ENCODE results near the gene MYH15.

Gene MYH15

DNA sequence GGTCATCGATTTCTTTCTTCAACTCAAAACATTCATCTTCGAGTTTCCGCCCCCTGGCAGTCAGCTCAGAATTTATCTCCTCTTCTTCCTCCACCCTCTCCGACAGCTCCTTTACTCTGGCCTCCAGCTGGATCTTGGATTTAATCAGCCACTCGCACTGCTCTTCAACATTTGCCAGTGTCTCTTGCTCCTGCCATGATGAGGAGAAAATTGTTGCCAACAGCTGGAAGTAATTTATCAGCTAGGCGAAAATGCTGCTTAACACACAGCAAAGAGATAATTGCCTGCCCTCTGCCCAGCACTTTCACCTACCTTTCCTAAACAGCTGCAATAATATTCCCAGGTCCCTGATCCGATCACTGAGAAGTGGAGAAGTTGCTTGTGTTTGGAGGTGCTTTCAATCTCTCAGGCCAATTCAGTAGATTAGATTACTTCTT lies 69.3 kb downstream of the MYH15 start:
- no peak for TF ChIP-seq GATA1 (IDR thresholded peaks at IDR 0.05; ENCODE audit: low read depth, low read length)
- no peak for TF ChIP-seq POLR2A (IDR thresholded peaks at IDR 0.05; ENCODE audit: low read length)
- no peak for DNase-seq

DNA sequence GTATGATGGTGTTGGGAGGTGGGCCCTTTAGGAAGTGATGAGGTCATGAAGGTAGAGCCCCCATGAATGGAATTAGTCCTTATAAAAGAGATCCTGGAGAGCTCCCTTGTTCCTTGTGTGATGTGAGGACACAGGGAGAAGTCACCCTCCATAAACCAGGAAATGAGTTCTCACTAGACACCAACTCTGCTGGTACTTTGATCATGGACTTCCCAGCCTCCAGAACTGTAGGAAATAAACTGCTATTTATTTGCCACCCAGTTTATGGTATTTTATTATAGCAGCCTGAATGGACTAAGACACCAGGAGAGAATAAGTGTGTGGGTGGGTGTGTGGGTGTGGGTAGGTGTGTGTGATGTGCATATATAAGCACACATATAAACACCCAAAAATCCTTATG lies 71.9 kb downstream of the MYH15 start:
- TF ChIP-seq POLR2A (IDR thresholded peaks at IDR 0.05; ENCODE audit: low read length) (no peak), GATA1 (IDR thresholded peaks at IDR 0.05; ENCODE audit: low read depth, low read length) (no peak)
- DNase-seq, result no peak

DNA sequence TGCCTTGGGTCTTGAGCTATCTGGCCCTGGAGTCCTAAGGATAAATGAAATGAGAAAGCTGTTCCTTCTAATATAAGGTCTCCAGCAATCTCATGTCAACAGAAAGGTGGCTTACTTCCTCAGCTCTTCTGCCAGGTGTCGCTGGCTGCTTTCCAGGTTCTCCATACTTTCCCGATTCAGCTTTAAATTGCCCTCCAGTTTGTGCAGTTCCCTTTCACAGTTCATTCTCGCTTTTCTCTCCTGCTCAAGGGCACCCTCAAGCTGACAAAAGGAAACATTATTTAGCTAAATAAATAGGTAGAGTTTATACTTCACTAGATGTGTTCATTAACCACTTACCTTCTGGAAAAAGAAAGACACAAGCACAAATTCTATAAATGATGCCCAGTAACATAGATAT lies 73.0 kb downstream of the MYH15 start:
- TF ChIP-seq POLR2A (IDR thresholded peaks at IDR 0.05; ENCODE audit: low read length) (no peak), GATA1 (IDR thresholded peaks at IDR 0.05; ENCODE audit: low read depth, low read length) (no peak)
- DNase-seq, result no peak

DNA sequence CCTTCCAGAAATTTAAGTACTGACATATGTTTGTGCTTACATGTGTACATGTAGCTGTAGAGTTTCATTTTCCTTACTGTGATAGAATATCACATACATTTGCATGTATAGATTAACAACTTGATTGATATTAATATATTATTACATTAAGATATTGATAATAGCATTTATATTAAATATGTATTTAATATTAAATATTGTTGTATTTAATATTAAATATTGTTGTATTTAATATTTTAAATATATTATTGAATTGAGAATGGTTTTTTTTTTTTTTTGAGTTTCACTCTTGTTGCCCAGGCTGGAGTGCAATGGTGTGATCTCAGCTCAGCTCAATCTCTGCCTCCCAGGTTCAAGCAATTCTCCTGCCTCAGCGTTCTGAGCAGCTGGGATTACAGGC lies 76.5 kb downstream of the MYH15 start:
- no peak for DNase-seq
- TF ChIP-seq GATA1 (IDR thresholded peaks at IDR 0.05; ENCODE audit: low read depth, low read length) (no peak), POLR2A (IDR thresholded peaks at IDR 0.05; ENCODE audit: low read length) (no peak)

DNA sequence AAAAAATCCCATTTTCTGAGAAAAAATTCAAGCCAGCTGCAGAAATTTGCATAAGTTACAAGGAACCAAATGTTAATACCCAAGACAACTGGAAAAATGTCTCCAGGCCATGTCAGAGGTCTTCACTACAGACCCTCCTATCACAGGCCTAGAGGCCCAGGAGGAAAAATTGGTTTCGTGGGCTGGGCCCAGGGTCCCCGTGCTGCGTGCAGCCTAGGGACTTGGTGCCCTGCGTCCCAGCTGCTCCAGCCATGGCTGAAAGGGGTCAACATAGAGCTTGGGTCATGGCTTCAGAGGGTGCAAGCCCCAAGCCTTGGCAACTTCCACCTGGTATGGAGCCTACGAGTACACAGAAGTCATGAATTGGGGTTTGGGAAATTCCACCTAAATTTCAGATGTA lies 78.0 kb downstream of the MYH15 start:
- DNase-seq, result no peak
- TF ChIP-seq GATA1 (IDR thresholded peaks at IDR 0.05; ENCODE audit: low read depth, low read length) (no peak), POLR2A (IDR thresholded peaks at IDR 0.05; ENCODE audit: low read length) (no peak)

DNA sequence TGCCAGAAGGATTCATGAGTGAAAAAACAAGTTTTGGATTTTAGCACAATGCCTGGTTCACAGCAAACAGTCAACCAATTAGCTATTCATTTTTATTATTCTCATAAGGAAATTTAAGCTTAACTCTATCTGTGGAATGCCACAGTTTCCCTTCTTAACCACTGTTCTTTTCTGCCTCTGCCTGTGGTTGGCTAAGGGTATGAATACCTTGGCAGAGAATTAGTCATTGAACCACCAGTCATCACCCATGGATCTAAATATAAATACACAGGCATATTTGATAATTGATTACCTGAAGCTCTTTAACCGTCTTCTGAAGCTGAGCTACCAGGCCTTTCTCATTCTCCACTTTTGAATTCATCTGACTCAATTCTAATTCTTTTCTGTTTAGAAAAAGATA lies 79.9 kb downstream of the MYH15 start:
- no peak for DNase-seq
- no peak for TF ChIP-seq POLR2A (IDR thresholded peaks at IDR 0.05; ENCODE audit: low read length)
- TF ChIP-seq GATA1 (IDR thresholded peaks at IDR 0.05; ENCODE audit: low read depth, low read length), result no peak

DNA sequence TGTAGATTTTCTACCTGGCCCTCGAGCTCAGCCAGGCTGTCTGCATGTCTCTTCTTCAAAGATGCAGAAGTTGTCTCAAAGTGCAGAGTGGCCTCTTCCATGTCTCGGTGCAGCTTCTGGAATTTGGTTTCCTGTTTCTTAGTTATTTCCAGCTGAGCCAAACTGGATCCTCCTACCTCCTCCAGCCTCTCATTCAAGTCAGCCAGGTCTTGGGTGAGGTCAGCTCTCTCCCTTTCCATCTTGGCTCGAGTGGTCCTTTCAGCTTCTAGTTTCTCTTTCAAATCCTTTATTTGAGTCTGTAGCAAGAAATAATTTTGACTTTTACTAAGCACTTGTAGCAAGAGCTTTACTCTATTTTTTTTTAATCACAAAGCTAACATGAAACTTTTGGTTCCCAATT lies 81.8 kb downstream of the MYH15 start:
- DNase-seq, result no peak
- TF ChIP-seq GATA1 (IDR thresholded peaks at IDR 0.05; ENCODE audit: low read depth, low read length), result no peak
- TF ChIP-seq POLR2A (IDR thresholded peaks at IDR 0.05; ENCODE audit: low read length), result no peak

DNA sequence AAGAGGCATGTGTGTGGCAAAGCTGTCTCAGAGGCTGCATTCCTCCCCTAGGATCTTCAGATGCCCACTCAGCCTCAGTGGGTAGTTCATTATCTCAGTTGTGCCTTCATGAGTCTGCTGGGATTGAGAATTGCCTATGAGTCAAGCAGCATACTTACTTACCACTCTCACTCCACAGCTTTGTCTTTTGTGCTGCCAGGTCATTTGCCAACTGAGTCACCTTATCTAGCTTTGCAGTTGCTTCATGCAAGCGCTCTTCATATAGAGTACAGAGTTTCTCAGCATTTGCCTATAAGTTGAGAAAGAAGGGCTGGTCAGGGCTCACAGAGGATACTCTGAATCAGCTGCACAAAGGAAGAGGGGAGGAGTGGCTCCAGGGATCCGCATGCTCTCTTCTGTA lies 89.5 kb downstream of the MYH15 start:
- TF ChIP-seq GATA1 (IDR thresholded peaks at IDR 0.05; ENCODE audit: low read depth, low read length), result no peak
- no peak for TF ChIP-seq POLR2A (IDR thresholded peaks at IDR 0.05; ENCODE audit: low read length)
- DNase-seq, result no peak

DNA sequence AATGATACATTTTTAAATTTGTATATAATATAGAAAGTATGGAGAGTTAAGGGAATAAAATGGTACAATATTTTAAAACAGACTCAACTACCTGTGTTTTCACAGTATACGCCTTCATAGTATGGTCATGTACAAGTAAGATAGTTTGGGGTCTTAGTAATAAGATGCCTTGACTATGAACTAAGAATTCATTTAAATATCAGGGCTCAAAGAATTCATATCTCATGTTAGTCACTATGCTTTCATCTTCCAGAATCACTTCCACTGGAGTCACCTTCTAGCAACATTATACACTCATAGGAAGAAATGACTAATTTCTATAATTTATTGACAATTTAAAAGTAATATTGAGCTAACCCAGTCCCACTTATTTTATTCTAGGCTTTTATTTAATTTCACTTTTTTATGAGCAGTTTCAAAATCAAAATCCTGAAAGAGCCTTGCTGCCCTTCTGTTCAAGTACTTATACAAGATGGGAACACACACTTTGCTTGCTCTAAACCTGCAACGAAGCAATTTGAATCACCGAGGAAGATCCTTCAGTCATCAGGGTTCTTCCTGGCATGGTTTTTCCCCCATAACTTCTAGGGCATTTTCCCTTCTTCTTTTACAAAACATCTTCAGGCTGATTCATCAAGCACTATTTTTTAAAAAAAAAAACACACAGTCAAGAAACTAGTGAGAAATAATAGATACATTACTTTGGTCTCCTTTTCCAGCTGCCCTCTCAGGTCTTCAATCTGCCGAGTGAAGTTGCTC lies 94.1 kb downstream of the MYH15 start:
- TF ChIP-seq GATA1 (IDR thresholded peaks at IDR 0.05; ENCODE audit: low read depth, low read length) (no peak), POLR2A (IDR thresholded peaks at IDR 0.05; ENCODE audit: low read length) (no peak)
- DNase-seq, result no peak

DNA sequence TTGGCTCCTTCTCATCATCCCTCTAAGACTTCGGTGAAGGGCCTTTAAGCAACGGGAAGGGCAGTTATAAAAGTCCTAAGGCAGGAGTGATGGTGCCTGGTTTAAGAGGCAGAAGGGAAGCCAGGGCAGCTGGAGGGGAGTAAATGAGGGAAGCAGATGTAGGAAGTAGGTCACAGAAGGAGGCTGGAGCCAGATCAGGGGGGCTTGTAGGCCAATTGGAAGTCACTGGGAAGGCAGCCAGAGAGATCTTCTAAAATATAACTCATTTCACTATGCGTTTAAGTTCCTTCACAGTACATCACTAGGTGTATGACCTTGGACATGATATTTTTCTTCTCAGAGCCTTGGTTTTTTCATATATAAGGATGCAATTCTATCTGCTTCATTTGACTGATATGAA lies 94.7 kb downstream of the MYH15 start:
- TF ChIP-seq POLR2A (IDR thresholded peaks at IDR 0.05; ENCODE audit: low read length), result no peak
- TF ChIP-seq GATA1 (IDR thresholded peaks at IDR 0.05; ENCODE audit: low read depth, low read length), result no peak
- DNase-seq, result no peak

DNA sequence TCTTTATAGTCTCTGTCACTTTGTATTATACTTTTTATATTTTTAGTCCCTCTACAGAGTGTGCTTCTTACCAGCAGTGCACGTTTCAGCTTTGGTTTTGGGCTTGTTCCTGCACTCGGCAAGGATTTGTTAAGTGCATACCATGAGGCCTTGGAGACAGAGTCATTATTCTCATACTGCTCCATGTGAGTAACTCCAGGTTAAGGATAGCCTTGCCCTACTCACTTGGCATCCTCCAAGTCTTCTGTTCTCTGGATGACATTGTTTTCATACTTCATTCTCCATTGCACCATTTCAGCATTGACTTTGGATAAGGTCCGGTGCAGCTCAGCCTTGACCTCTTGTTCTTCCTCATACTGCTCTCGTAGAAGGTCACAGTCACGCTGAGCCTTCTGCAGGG lies 96.4 kb downstream of the MYH15 start:
- no peak for TF ChIP-seq POLR2A (IDR thresholded peaks at IDR 0.05; ENCODE audit: low read length)
- no peak for TF ChIP-seq GATA1 (IDR thresholded peaks at IDR 0.05; ENCODE audit: low read depth, low read length)
- DNase-seq, result no peak

DNA sequence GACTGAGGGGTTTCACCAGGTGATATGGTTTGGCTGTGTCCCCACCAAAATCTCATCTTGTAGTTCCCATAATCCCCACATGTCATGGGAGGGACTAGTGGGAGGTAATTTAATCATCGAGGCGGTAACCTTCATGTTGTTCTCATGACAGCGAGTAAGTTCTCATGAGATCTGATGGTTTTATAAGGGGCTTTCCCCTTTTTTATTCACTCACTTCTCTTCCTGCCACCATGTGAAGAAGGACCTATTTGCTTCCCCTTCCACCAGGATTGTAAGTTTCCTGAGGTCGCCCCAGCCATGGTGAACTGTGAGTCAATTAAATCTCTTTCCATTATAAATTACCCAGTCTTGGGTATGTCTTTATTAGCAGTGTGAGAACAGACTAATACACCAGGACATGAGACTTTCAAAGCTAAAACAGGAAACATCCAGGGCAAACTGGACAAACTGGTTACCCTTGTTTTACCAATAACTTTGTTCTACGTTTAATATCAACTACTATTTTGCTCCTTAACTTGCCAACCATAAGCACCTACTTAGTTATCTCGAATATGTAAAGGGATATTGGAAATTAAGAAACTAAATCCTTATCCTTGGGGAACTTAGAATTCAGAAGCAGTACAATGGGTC lies 98.2 kb downstream of the MYH15 start:
- no peak for DNase-seq
- TF ChIP-seq POLR2A (IDR thresholded peaks at IDR 0.05; ENCODE audit: low read length) (no peak), GATA1 (IDR thresholded peaks at IDR 0.05; ENCODE audit: low read depth, low read length) (no peak)

DNA sequence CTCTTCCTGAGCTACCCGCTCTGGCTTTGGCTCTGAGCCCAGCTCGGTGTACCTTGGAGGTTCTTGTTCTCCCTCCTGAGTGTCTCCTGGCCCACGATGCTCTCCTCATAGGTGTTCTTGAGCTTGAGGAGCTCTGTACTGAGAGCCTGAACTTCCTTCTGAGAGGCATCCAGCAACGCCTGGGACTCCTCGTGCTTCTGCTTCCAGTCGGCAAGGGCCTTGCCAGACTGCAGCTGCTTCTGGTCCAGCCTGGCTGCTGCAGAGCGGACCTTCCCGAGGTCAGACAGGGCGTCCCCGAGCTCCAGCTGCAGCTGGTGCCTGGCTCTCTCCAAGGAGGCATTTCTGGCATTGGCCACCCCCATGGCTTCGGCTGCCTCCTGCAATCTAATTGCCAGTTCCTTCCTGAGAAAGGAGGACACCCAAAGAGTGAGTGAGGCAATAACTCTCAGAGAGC lies 99.8 kb downstream of the MYH15 start:
- no peak for DNase-seq
- no peak for TF ChIP-seq GATA1 (IDR thresholded peaks at IDR 0.05; ENCODE audit: low read depth, low read length)
- TF ChIP-seq POLR2A (IDR thresholded peaks at IDR 0.05; ENCODE audit: low read length), result no peak

DNA sequence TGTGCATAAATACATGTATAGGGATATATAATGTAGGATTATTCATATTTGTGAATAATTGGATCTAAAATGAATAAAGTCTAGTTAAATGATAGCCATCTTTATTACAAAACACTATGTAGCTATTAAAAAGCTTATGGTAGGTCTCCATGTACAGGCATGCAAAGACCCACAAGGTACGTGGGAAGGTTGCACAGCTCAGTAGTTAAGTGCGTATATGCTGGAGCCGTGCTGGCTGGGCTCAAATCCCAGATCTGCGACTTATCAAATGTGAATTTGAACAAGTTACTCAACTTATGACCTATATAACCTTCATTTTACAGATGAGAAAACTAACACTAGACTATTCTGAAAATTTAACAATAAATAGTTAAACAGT lies 100.6 kb downstream of the MYH15 start:
- no peak for TF ChIP-seq GATA1 (IDR thresholded peaks at IDR 0.05; ENCODE audit: low read depth, low read length)
- no peak for TF ChIP-seq POLR2A (IDR thresholded peaks at IDR 0.05; ENCODE audit: low read length)

More for the DNA sequence above, 100.6 kb downstream of the MYH15 start:
- no peak for DNase-seq
